Thyroid gland (tissue), 4 donors: ENCODE measurements around the gene CDKN2AIPNL. TPM values are rescaled to one million over a fixed set of nuclear protein-coding genes. Genes with fewer than 3 reads are reported as not detected.
"Not testable (repeated sequence)": the region's sequence is repeated elsewhere in the genome, so short reads cannot be mapped to it uniquely, and the experiment has no call there.

ENCODE experiments used
- DNase-seq, 2 donors: peaks; one replicate each; pipeline ENCODE4 v3.0.0-alpha.2; 2019
- H3K27ac ChIP-seq, 3 donors: fragments of 200-600 bp; sonication (generic); 1 replicate in 2 of 3; 2 replicates in 1 of 3; pipeline ENCODE4 v1.5.1; 2016 to 2019; ENCODE audit warnings: mild to moderate bottlenecking in 1 of 3, moderate library complexity in 1 of 3
- H3K27me3 ChIP-seq: fragments of 200-600 bp; sonication (generic); one replicate; pipeline ENCODE4 v1.5.1; 2019
- H3K36me3 ChIP-seq, 2 donors: fragments of 200-600 bp; sonication (generic); one replicate each; pipeline ENCODE4 v1.5.1; 2016 to 2019
- H3K4me1 ChIP-seq, 2 donors: fragments of 200-600 bp; sonication (generic); one replicate each; pipeline ENCODE4 v1.5.1; 2017 to 2019
- H3K4me3 ChIP-seq, 3 donors: fragments of 200-600 bp; sonication (generic); replicated peaks in 1 of 3; 1 replicate in 2 of 3; 2 replicates in 1 of 3; pipeline ENCODE4 v1.5.1; 2016; ENCODE audit warnings: mild to moderate bottlenecking in 1 of 3
- H3K9me3 ChIP-seq: fragments of 200-600 bp; sonication (generic); one replicate; pipeline ENCODE4 v1.5.1; 2017
- CTCF ChIP-seq, 6 experiments: fragments of 200-600 bp in 3 of 6; fragments of 450-650 bp in 3 of 6; sonication (generic) in 3 of 6; IDR thresholded peaks; one replicate each; pipeline ENCODE4 v1.5.1; 2016 to 2019; ENCODE audit warnings: antibody characterized with exemption in 6 of 6, mild to moderate bottlenecking in 2 of 6, inconsistent platforms in 1 of 6, moderate library complexity in 1 of 6
- POLR2A ChIP-seq, 2 donors: fragments of 450-650 bp; IDR thresholded peaks; one replicate each; pipeline ENCODE4 v1.6.1; 2017; ENCODE audit warnings: antibody characterized with exemption in 2 of 2, mild to moderate bottlenecking in 2 of 2, moderate library complexity in 1 of 2
- WGBS, 2 donors: methylation state at CpG; one replicate each; pipeline ENCODE4 v1.1.5; 2017; 5-methylcytosine and 5-hydroxymethylcytosine counted together
- intact Hi-C: fragments of 100-400 bp; cut with DNase I; formaldehyde crosslinking; loops from one replicate; pipeline ENCODE4 v1.15.1; 2023
- total RNA-seq, 4 donors: library from RNA; depleted of rRNA; stranded (reverse); fragments of >200 nt; gene quantifications; one replicate each; pipeline ENCODE4 v1.2.3, GENCODE V29; 2016

CDKN2AIPNL gene
- total RNA-seq, 4 donors from 2014 or later, result 27.9 to 42.3 (median 34.8) TPM

- no peaks in the 10 kb centered on the region for H3K9me3 ChIP-seq
- no peaks in the 10 kb centered on the region for H3K36me3 ChIP-seq
- intact Hi-C loops, result no loop called here
Measured at GRCh38 chr5:134430001-134430569, 18.4 kb upstream of the CDKN2AIPNL start.

GRCh38 chr5:134427540-134428041 is 15.9 kb upstream of the CDKN2AIPNL start:
- no peaks in the 10 kb centered on the region for H3K4me1 ChIP-seq
- no peaks in the 10 kb centered on the region for H3K36me3 ChIP-seq
- intact Hi-C loops, result no loop called here
- WGBS, 2 donors, result 58 to 59% methylated on average over 9 of the region's 9 CpGs
- no peaks in the 10 kb centered on the region for H3K27me3 ChIP-seq
- H3K9me3 ChIP-seq, result no peaks in the 10 kb centered on the region
- no peak overlapping the region for H3K27ac ChIP-seq
- DNase-seq, result no peak
- H3K4me3 ChIP-seq, result no peak overlapping the region
- TF ChIP-seq CTCF (IDR thresholded peaks at IDR 0.05) (no peak), POLR2A (IDR thresholded peaks at IDR 0.05) (no peak)

More at GRCh38 chr5:134430001-134430569, 18.4 kb upstream of the CDKN2AIPNL start:
- TF ChIP-seq CTCF (IDR thresholded peaks at IDR 0.05), result no peak
- H3K27ac ChIP-seq, result no peak overlapping the region
- DNase-seq, result no peak
- 57 to 63% methylated on average over 5 of the region's 5 CpGs for WGBS, 2 donors
- H3K27me3 ChIP-seq, result no peaks in the 10 kb centered on the region
- H3K4me3 ChIP-seq, result no peak overlapping the region
- peaks cover 4 to 5% of the 10 kb centered on the region in 2 donors for H3K4me1 ChIP-seq

GRCh38 chr5:134426361-134426760 is 14.7 kb upstream of the CDKN2AIPNL start:
- Histone ChIP-seq H3K4me3 (no peak overlapping the region), H3K36me3 (no peaks in the 10 kb centered on the region), H3K9me3 (no peaks in the 10 kb centered on the region), H3K4me1 (no peaks in the 10 kb centered on the region), H3K27ac (no peak overlapping the region), H3K27me3 (no peaks in the 10 kb centered on the region)
- WGBS, 2 donors, result 91% methylated on average over 7 of the region's 7 CpGs
- intact Hi-C loops, result no loop called here
- no peak for TF ChIP-seq POLR2A (IDR thresholded peaks at IDR 0.05)
- TF ChIP-seq CTCF (IDR thresholded peaks at IDR 0.05), result no peak
- DNase-seq, result no peak

- Histone ChIP-seq H3K4me1 (no peaks in the 10 kb centered on the region), H3K36me3 (no peaks in the 10 kb centered on the region), H3K27ac (no peak overlapping the region), H3K27me3 (no peaks in the 10 kb centered on the region), H3K4me3 (no peak overlapping the region), H3K9me3 (no peaks in the 10 kb centered on the region)
- TF ChIP-seq CTCF (IDR thresholded peaks at IDR 0.05) (no peak), POLR2A (IDR thresholded peaks at IDR 0.05) (no peak)
- no peak for DNase-seq
- WGBS, 2 donors, result 86 to 88% methylated on average over 2 of the region's 2 CpGs
- intact Hi-C loops, result no loop called here
Measured at GRCh38 chr5:134423376-134423775, 11.7 kb upstream of the CDKN2AIPNL start.

DNA sequence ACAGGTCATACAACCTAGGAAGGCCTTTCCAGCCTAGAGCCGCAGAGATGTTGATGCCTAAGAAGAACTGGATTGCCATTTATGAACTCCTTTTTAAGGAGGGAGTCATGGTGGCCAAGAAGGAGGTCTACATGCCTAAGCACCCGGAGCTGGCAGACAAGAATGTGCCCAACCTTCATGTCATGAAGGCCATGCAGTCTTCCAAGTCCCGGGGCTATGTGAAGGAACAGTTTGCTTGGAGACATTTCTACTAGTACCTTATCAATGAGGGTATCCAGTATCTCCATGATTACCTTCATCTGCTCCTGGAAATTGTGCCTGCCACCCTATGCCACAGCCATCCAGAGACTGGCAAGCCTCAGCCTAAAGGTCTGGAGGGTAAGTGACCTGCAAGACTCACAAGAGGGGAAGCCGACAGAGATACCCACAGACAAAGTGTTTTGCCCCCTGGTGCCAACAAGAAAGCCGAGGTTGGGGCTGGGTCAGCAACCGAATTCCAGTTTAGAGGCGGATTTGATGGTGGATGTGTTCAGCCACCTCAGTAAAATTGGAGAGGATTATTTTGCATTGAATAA is 11.2 kb upstream of the CDKN2AIPNL start:
- 85 to 88% methylated on average over 7 of the region's 7 CpGs for WGBS, 2 donors
- H3K4me1 ChIP-seq, result no peaks in the 10 kb centered on the region
- H3K36me3 ChIP-seq, result no peaks in the 10 kb centered on the region
- H3K27ac ChIP-seq, result no peak overlapping the region
- no peak overlapping the region for H3K4me3 ChIP-seq
- no peak for DNase-seq
- no peaks in the 10 kb centered on the region for H3K27me3 ChIP-seq
- H3K9me3 ChIP-seq, result no peaks in the 10 kb centered on the region
- intact Hi-C loops, result no loop called here
- no peak for TF ChIP-seq CTCF (IDR thresholded peaks at IDR 0.05)
- no peak for TF ChIP-seq POLR2A (IDR thresholded peaks at IDR 0.05)

GRCh38 chr5:134421038-134421437 is 9.4 kb upstream of the CDKN2AIPNL start:
- H3K27ac ChIP-seq, H3K4me1 ChIP-seq, H3K9me3 ChIP-seq, H3K36me3 ChIP-seq, DNase-seq, intact Hi-C loops, H3K4me3 ChIP-seq, H3K27me3 ChIP-seq: not testable (repeated sequence)
- 97% methylated on average over 4 of the region's 4 CpGs for WGBS, 2 donors
